Heart left ventricle (tissue), 16 donors: ENCODE results near the gene BAIAP2. TPM values are rescaled to one million over a fixed set of nuclear protein-coding genes. Genes with fewer than 3 reads are reported as not detected.

Experiments used
- ATAC-seq, 4 donors: fragments of 200-7000 bp; cut with Tn5 transposase; one replicate each; pipeline ENCODE4 v1.9.1; 2020 to 2022; ENCODE audit warnings: moderate library complexity in 4 of 4, mild to moderate bottlenecking in 3 of 4, moderate number of reproducible peaks in 1 of 4
- DNase-seq, 5 donors: peaks; one replicate each; pipeline ENCODE4 v3.0.0-alpha.2; 2020
- H3K27ac ChIP-seq, 12 donors: fragments of 200-600 bp; sonication (generic) in 4 of 12; one replicate each; pipeline versions ENCODE4 v1.5.0 to v1.8.0; 2016 to 2022; ENCODE audit warnings: mild to moderate bottlenecking in 2 of 12
- H3K27me3 ChIP-seq, 9 donors: fragments of 200-600 bp; sonication (generic) in 2 of 9; one replicate each; pipeline versions ENCODE4 v1.5.1 to v1.8.0; 2016 to 2022; ENCODE audit warnings: mild to moderate bottlenecking in 3 of 9
- H3K36me3 ChIP-seq, 9 donors: fragments of 200-600 bp; sonication (generic) in 2 of 9; one replicate each; pipeline versions ENCODE4 v1.5.0 to v1.8.0; 2018 to 2022; ENCODE audit warnings: mild to moderate bottlenecking in 2 of 9
- H3K4me1 ChIP-seq, 12 donors: fragments of 200-600 bp; sonication (generic) in 4 of 12; one replicate each; pipeline versions ENCODE4 v1.5.0 to v1.8.0; 2016 to 2022; ENCODE audit warnings: mild to moderate bottlenecking in 3 of 12
- H3K4me3 ChIP-seq, 12 donors: fragments of 200-600 bp; sonication (generic) in 4 of 12; one replicate each; pipeline versions ENCODE4 v1.5.0 to v1.8.0; 2017 to 2022; ENCODE audit warnings: mild to moderate bottlenecking in 9 of 12, moderate library complexity in 4 of 12
- H3K9me3 ChIP-seq, 12 donors: fragments of 200-600 bp; sonication (generic) in 4 of 12; one replicate each; pipeline versions ENCODE4 v1.5.0 to v1.8.0; 2016 to 2022; ENCODE audit warnings: mild to moderate bottlenecking in 1 of 12
- CTCF ChIP-seq, 12 donors: fragments of 200-600 bp; sonication (generic) in 4 of 12; IDR thresholded peaks; one replicate each; pipeline versions ENCODE4 v1.5.0 to v1.8.0; 2018 to 2022; ENCODE audit warnings: antibody characterized with exemption in 12 of 12, mild to moderate bottlenecking in 5 of 12
- POLR2A ChIP-seq, 2 donors: fragments of 450-650 bp; IDR thresholded peaks; one replicate each; pipeline ENCODE4 v1.6.1; 2017; ENCODE audit warnings: antibody characterized with exemption in 2 of 2, mild to moderate bottlenecking in 2 of 2, moderate library complexity in 2 of 2
- WGBS, 4 donors: extraction: QIAGEN DNeasy Blood & Tissue Kit in 2 of 4; methylation state at CpG; one replicate each; pipeline versions ENCODE4 v1.1.5 to v1.1.7; 2013 to 2018; 5-methylcytosine and 5-hydroxymethylcytosine counted together
- intact Hi-C, 10 donors: fragments of 100-400 bp; cut with DNase I; formaldehyde crosslinking; loops; one replicate each; pipeline versions ENCODE4 v1.11.1 to v1.14.2; 2022
- long read RNA-seq, 3 donors: library from polyadenylated mRNA; unstranded; transcript quantifications; one replicate each; pipeline ENCODE4 v2.0.0, GENCODE V29; 2020 to 2021
- polyA plus RNA-seq, 2 donors: library from polyadenylated mRNA; stranded (reverse); fragments of 200-250 nt; gene quantifications; one replicate each; pipeline ENCODE4 v1.2.3, GENCODE V29; 2013
- total RNA-seq, 9 donors: library from RNA; depleted of rRNA in 2 of 9; stranded (reverse); fragments of >200 nt in 2 of 9; fragmentation: NEBNext Ultra II Directional in 3 of 9; extraction: Animal tissue kit (Norgen Biotek cat#: 25700) in 3 of 9; gene quantifications; one replicate each; pipeline versions ENCODE4 v1.1.0 to v1.2.4, GENCODE V29; 2016 to 2023
- donor health status: ischemic (EF 13 %, LVEDD 7.1; RV severe dilation, severe dysfunction).
- donor health status: healthy with polysubstance abuse.
- donor health status: DM: no; HTN: yes; CAD: no.
- donor health status: DM: no; HTN: no; CAD: no.
- donor health status: ischemic (EF 25% LVEDD 6.9; RV normal size, moderate dysfunction).
- donor health status: ischemic (EF 25% LVEDD 5.7; RV mildly dilated, moderate dysfunction).
- donor health status: healthy.
- donor health status: DM: yes; HTN: yes; CAD: no.
- donor health status: ischemic (EF 35%, LVEDD 5.7; RV mildly dilated, moderate dysfunction).
- donor health status: nonischemic (EF 11% LVEDD 7.7; RV severe dilation, severe dysfunction).
- donor health status: DM: yes; HTN: yes; CAD: no.
- donor health status: PGD.
- donor health status: ischemic (EF 29% LVEDD 5.4; RV normal size, mild dysfunction).
- donor health status: nonischemic (EF 23%, LVEDD 6.1; RV moderate dilation, normal function).

BAIAP2 gene
- total RNA-seq (10 to 100 TPM in 8 of 9 donors, 1 to 10 TPM in 1; 8.9 to 30.2 (median 18.8) TPM), polyA plus RNA-seq (10 to 100 TPM; 15.3 to 18.5 TPM)
- long read RNA-seq, donor 1, partial matches to known transcripts, result 2 of 10 reads
- long read RNA-seq, donor 1, other reads (novel, unspliced or antisense), result 6 of 10 reads
- long read RNA-seq, donor 2, partial matches to known transcripts, result 9 of 24 reads
- long read RNA-seq, donor 2, other reads (novel, unspliced or antisense), result 10 of 24 reads
- long read RNA-seq, donor 3, partial matches to known transcripts, result 7 of 17 reads
- long read RNA-seq, donor 3, other reads (novel, unspliced or antisense), result 6 of 17 reads

DNA sequence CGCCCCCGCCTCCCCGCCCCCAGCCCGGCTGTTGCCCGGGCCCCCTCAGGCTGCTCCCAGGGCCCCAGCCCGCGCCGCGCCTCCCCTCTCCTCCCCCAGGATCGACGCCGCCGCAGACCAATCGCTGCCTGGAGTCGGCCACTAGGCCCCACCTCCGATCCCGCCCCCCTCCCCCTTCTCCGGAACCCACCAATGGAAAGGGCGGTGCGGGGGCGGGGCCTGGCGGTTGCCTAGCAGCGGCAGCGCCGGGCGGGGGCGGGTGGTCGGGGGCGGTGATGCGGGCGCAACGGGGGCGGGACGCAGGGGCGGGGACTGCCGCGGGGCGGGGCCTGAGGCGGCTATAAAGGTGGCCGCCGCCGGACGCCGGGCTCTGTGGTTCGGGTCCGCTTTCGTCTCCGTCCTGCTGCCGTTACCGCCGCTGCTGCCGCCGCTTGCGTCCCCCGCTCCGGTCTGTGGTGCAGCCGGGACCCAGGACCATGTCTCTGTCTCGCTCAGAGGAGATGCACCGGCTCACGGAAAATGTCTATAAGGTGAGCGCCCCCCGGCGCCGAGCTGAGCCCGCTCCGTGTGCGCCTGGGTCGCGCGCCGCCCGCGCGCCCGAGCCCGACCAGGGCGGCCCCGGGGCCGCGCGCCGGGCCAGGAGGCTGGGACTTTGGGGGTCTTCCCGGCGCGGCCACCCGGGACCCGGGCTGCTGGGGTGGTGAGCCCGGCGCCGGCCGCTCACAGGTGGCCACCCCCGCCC, at the start of gene BAIAP2:
Gene BAIAP2 (plus strand): TSS at position 373 of the 742 bp plus-strand sequence. CDS start 104 bp downstream, at position 477.
- DNase-seq (peak; percentile 96 to 99 (median 98)), ATAC-seq (peak; percentile 66 to 81 (median 80))
- Histone ChIP-seq H3K4me3 (peak within 1 kb of the TSS; percentile 51 to 89 (median 71)), H3K36me3 (no peaks in the 10 kb centered on the region), H3K4me1 (peaks cover 0 to 86% (median 63%) of the 10 kb centered on the region in 12 donors), H3K27me3 (peaks cover 0 to 6% (median 0%) of the 10 kb centered on the region in 9 donors), H3K27ac (peak within 1 kb of the TSS; percentile 14 to 75 (median 66)), H3K9me3 (no peaks in the 10 kb centered on the region)
- intact Hi-C loops, result loop anchor here in 4 of 10 donors (5.0 to 10.0 kb wide), 3 partner anchors 43 to 210 kb away; partner anchors contain the start of gene CHMP6 (in 1 of the 4)
- peak; percentile 86 to 99 for TF ChIP-seq POLR2A (IDR thresholded peaks at IDR 0.05)
- peak in 3 of 12 donors; percentile 13 to 19 (median 13) for TF ChIP-seq CTCF (IDR thresholded peaks at IDR 0.05)
- 0 to 1% (median 1%) methylated on average over 13 to 92 of the region's 92 CpGs for WGBS, 4 donors

DNA sequence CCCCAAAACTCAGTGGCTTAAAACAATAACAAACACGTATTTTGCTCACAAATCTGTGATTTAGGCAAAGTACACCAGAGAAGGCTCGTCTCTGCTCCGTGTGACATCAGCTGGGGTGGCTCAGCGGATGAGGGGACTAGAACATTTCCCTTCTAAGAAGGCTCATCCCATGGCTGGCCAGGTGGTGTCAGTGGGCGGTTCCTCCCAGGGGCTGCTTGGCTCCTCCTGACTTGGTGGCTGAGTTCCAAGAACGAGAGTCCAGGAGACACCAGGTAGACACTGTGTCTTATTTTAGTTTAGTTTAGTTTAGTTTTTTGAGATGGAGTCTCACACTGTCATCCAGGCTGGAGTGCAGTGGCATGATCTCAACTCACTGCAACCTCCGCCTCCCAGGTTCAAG, 48.9 kb upstream of the BAIAP2 start:
- no peak for TF ChIP-seq POLR2A (IDR thresholded peaks at IDR 0.05)
- TF ChIP-seq CTCF (IDR thresholded peaks at IDR 0.05), result no peak
- no peaks in the 10 kb centered on the region for H3K9me3 ChIP-seq
- DNase-seq, result no peak
- no peak overlapping the region for H3K27ac ChIP-seq
- ATAC-seq, result no peak
- no peak overlapping the region for H3K4me3 ChIP-seq
- H3K27me3 ChIP-seq, result peaks cover 0 to 14% (median 1%) of the 10 kb centered on the region in 9 donors
- H3K4me1 ChIP-seq, result peaks cover 0 to 22% (median 11%) of the 10 kb centered on the region in 12 donors
- 79 to 86% (median 85%) methylated on average over 7 of the region's 7 CpGs for WGBS, 4 donors
- H3K36me3 ChIP-seq, result no peaks in the 10 kb centered on the region
- intact Hi-C loops, result loop anchor here in 3 of 10 donors (5.0 kb wide), 1 partner anchor 116 kb away; no protein-coding TSS in a partner anchor

DNA sequence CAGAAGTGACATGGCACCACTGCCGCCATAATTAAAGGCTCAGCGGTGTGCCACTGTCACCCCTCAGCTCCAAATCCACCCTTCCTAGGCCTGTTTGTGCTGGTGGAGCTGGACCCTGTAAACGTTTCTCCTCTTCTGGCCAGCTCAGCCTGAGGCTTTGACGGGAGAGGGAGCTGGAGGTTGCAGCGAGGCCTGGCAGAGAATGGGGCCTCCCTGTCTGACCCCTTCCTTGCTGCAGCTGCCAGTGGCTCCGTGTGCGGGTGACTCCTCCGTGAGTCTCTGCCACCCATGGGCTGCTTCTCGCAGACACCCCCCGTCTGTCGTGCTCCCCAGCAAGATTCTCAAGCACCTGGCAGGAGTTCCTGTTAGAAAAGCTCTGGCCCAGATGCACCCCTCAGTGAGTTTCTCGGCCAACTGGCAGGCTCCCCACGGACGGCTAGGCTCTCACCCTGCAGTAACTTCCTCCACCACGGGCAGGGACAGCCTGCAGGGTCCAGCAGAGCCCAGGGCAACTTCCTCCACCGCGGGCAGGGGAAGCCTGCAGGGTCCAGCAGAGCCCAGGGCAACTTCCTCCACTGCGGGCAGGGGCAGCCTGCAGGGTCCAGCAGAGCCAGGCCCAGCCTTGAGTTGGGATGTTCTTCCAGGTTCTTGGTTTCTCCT, 48.0 kb upstream of the BAIAP2 start:
- 65 to 69% (median 66%) methylated on average over 17 to 18 of the region's 18 CpGs for WGBS, 4 donors
- H3K27me3 ChIP-seq, result peaks cover 0 to 7% (median 0%) of the 10 kb centered on the region in 9 donors
- H3K27ac ChIP-seq, result peak overlapping the region in 2 of 12 donors; percentile 49
- H3K36me3 ChIP-seq, result no peaks in the 10 kb centered on the region
- TF ChIP-seq POLR2A (IDR thresholded peaks at IDR 0.05) (no peak), CTCF (IDR thresholded peaks at IDR 0.05) (no peak)
- H3K9me3 ChIP-seq, result no peaks in the 10 kb centered on the region
- no peak overlapping the region for H3K4me3 ChIP-seq
- ATAC-seq (peak in 2 of 4 donors; percentile 38 to 45), DNase-seq (peak; percentile 42 to 63 (median 53))
- H3K4me1 ChIP-seq, result peaks cover 0 to 24% (median 11%) of the 10 kb centered on the region in 12 donors
- intact Hi-C loops, result loop anchor here in 3 of 10 donors (5.0 kb wide), 1 partner anchor 115 kb away; no protein-coding TSS in a partner anchor
